HEK293 (cell line): ENCODE measurements around the gene HOXC5.

Source experiments
- BCL11A ChIP-seq: fragments of 450-650 bp; formaldehyde crosslinking; IDR thresholded peaks from 2 replicates; pipeline ENCODE4 v1.5.1; 2016; ENCODE audit warnings: low read depth, missing biosample characterization, missing genetic modification characterization
- BCL11B ChIP-seq: fragments of 450-650 bp; formaldehyde crosslinking; IDR thresholded peaks from 2 replicates; pipeline ENCODE4 v1.5.1; 2016; ENCODE audit warnings: low read depth, missing biosample characterization, missing genetic modification characterization
- ELK4 ChIP-seq: IDR thresholded peaks from 2 replicates; pipeline ENCODE4 v1.6.1; 2011; ENCODE audit warnings: mild to moderate bottlenecking, low read depth, low read length, borderline replicate concordance
- GFI1B ChIP-seq: fragments of 450-650 bp; formaldehyde crosslinking; IDR thresholded peaks from 2 replicates; pipeline ENCODE4 v1.5.1; 2016; ENCODE audit warnings: missing biosample characterization, missing genetic modification characterization
- GLI2 ChIP-seq: fragments of 450-650 bp; formaldehyde crosslinking; IDR thresholded peaks from 2 replicates; pipeline ENCODE4; 2017; ENCODE audit warnings: missing biosample characterization, missing genetic modification characterization, low read depth, borderline replicate concordance
- HIC1 ChIP-seq: fragments of 450-650 bp; formaldehyde crosslinking; IDR thresholded peaks from 2 replicates; pipeline ENCODE4 v1.5.1; 2016; ENCODE audit warnings: missing biosample characterization, missing genetic modification characterization
- HOXD13 ChIP-seq: sonication (generic); formaldehyde crosslinking; IDR thresholded peaks from 2 replicates; pipeline ENCODE4 v1.8.0; 2022; ENCODE audit warnings: missing genetic modification reagents, borderline replicate concordance
- KLF17 ChIP-seq: fragments of 450-650 bp; formaldehyde crosslinking; IDR thresholded peaks from 2 replicates; pipeline ENCODE4 v1.5.1; 2016; ENCODE audit warnings: missing biosample characterization, missing genetic modification characterization
- KLF9 ChIP-seq: fragments of 450-650 bp; formaldehyde crosslinking; IDR thresholded peaks from 2 replicates; pipeline ENCODE4 v1.5.1; 2016; ENCODE audit warnings: missing biosample characterization, missing genetic modification characterization, low read depth
- PBX3 ChIP-seq: sonication (generic); formaldehyde crosslinking; IDR thresholded peaks from 2 replicates; pipeline ENCODE4 v1.8.1; 2022; ENCODE audit warnings: mild to moderate bottlenecking, moderate library complexity, missing genetic modification reagents
- ZBTB44 ChIP-seq: fragments of 450-650 bp; IDR thresholded peaks from 2 replicates; pipeline ENCODE4 v1.5.1; 2018; ENCODE audit warnings: missing biosample characterization, mild to moderate bottlenecking, missing genetic modification characterization
- ZNF112 ChIP-seq: fragments of 450-650 bp; formaldehyde crosslinking; IDR thresholded peaks from 2 replicates; pipeline ENCODE4 v1.5.0; 2017; ENCODE audit warnings: missing biosample characterization, missing genetic modification characterization
- ZNF133 ChIP-seq: fragments of 450-650 bp; formaldehyde crosslinking; IDR thresholded peaks from 2 replicates; pipeline ENCODE4 v1.5.1; 2016; ENCODE audit warnings: missing biosample characterization, missing genetic modification characterization
- ZNF155 ChIP-seq: fragments of 450-650 bp; formaldehyde crosslinking; IDR thresholded peaks from 2 replicates; pipeline ENCODE4 v1.5.1; 2016; ENCODE audit warnings: missing biosample characterization, missing genetic modification characterization
- ZNF157 ChIP-seq: fragments of 450-650 bp; formaldehyde crosslinking; IDR thresholded peaks from 2 replicates; pipeline ENCODE4 v1.5.1; 2016; ENCODE audit warnings: missing biosample characterization, missing genetic modification characterization
- ZNF174 ChIP-seq: fragments of 450-650 bp; formaldehyde crosslinking; IDR thresholded peaks from 2 replicates; pipeline ENCODE4 v1.5.0; 2017; ENCODE audit warnings: missing biosample characterization, mild to moderate bottlenecking, missing genetic modification characterization
- ZNF175 ChIP-seq: fragments of 450-650 bp; formaldehyde crosslinking; IDR thresholded peaks from 2 replicates; pipeline ENCODE4 v1.5.1; 2016; ENCODE audit warnings: missing biosample characterization, missing genetic modification characterization
- ZNF335 ChIP-seq: fragments of 450-650 bp; formaldehyde crosslinking; conservative IDR thresholded peaks from 2 replicates; pipeline ENCODE4 v1.5.1; 2016; ENCODE audit warnings: missing biosample characterization, missing genetic modification characterization
- ZNF426 ChIP-seq: fragments of 450-650 bp; formaldehyde crosslinking; IDR thresholded peaks from 2 replicates; pipeline ENCODE4 v1.5.1; 2017; ENCODE audit warnings: missing biosample characterization, missing genetic modification characterization, mild to moderate bottlenecking, inconsistent platforms, moderate library complexity
- ZNF510 ChIP-seq: fragments of 450-650 bp; formaldehyde crosslinking; IDR thresholded peaks from 2 replicates; pipeline ENCODE4 v1.5.1; 2018; ENCODE audit warnings: mild to moderate bottlenecking, missing genetic modification characterization, missing biosample characterization; ENCODE audit not compliant: insufficient replicate concordance
- ZNF514 ChIP-seq: fragments of 450-650 bp; formaldehyde crosslinking; IDR thresholded peaks from 2 replicates; pipeline ENCODE4 v1.5.1; 2016; ENCODE audit warnings: missing biosample characterization, missing genetic modification characterization
- ZNF530 ChIP-seq: fragments of 450-650 bp; formaldehyde crosslinking; IDR thresholded peaks from 2 replicates; pipeline ENCODE4 v1.5.1; 2016; ENCODE audit warnings: low read depth, missing biosample characterization, missing genetic modification characterization
- ZNF585B ChIP-seq: fragments of 450-650 bp; formaldehyde crosslinking; IDR thresholded peaks from 2 replicates; pipeline ENCODE4 v1.5.1; 2016; ENCODE audit warnings: missing biosample characterization, missing genetic modification characterization
- ZNF623 ChIP-seq: fragments of 450-650 bp; formaldehyde crosslinking; IDR thresholded peaks from 2 replicates; pipeline ENCODE4 v1.5.1; 2016; ENCODE audit warnings: missing biosample characterization, missing genetic modification characterization
- ZNF692 ChIP-seq: fragments of 450-650 bp; formaldehyde crosslinking; IDR thresholded peaks from 2 replicates; pipeline ENCODE4 v1.5.1; 2016; ENCODE audit warnings: missing biosample characterization, missing genetic modification characterization
- ZNF701 ChIP-seq: fragments of 450-650 bp; formaldehyde crosslinking; IDR thresholded peaks from 2 replicates; pipeline ENCODE4 v1.5.1; 2016; ENCODE audit warnings: missing biosample characterization, missing genetic modification characterization
- ZNF792 ChIP-seq: fragments of 450-650 bp; formaldehyde crosslinking; IDR thresholded peaks from 2 replicates; pipeline ENCODE4 v1.5.1; 2016; ENCODE audit warnings: missing biosample characterization, missing genetic modification characterization
- ZNF837 ChIP-seq: fragments of 450-650 bp; formaldehyde crosslinking; IDR thresholded peaks from 2 replicates; pipeline ENCODE4 v1.5.1; 2016; ENCODE audit warnings: missing biosample characterization, missing genetic modification characterization
- ZNF843 ChIP-seq: fragments of 450-650 bp; formaldehyde crosslinking; IDR thresholded peaks from 2 replicates; pipeline ENCODE4 v1.5.1; 2016; ENCODE audit warnings: missing biosample characterization, missing genetic modification characterization

HOXC5 gene

GRCh38 chr12:53995378-53996239 lies 37.2 kb upstream of the HOXC5 start (continued):
- peak; percentile 44 for TF ChIP-seq KLF9 (tag by site-specific recombination)
- TF ChIP-seq ZNF701 (tag by site-specific recombination): peak; percentile 55; the same call in 1 of the 2 replicates
- no peak for TF ChIP-seq ZNF112 (tag by site-specific recombination)
- no peak for TF ChIP-seq ZNF530 (tag by site-specific recombination)
- no peak for TF ChIP-seq ZNF174 (tag by site-specific recombination)
- peak; percentile 70; the same call in 1 of the 2 replicates for TF ChIP-seq KLF17 (tag by site-specific recombination)
- TF ChIP-seq ZNF133: no peak
- peak; percentile 70; the same call in 1 of the 2 replicates for TF ChIP-seq ZNF692 (tag by site-specific recombination)
- no peak for TF ChIP-seq ZNF792 (tag by site-specific recombination)
- TF ChIP-seq ZNF514: no peak
- no peak for TF ChIP-seq ZNF175 (tag by site-specific recombination)
- TF ChIP-seq ELK4: no peak; the same call in 1 of the 2 replicates
- 0 out of 2 replicates have a peak, but pooled peaks have one; percentile 21 for TF ChIP-seq BCL11B (tag by site-specific recombination)
- TF ChIP-seq ZNF335 (tag by site-specific recombination): peak; percentile 53
- TF ChIP-seq ZNF585B (tag by site-specific recombination): no peak
- TF ChIP-seq ZNF426 (tag by site-specific recombination): no peak
- TF ChIP-seq HIC1: no peak
- no peak for TF ChIP-seq ZNF510 (tag by site-specific recombination)
- TF ChIP-seq ZNF837 (tag by site-specific recombination): no peak
- TF ChIP-seq ZNF157 (tag by site-specific recombination): no peak
- no peak for TF ChIP-seq HOXD13
- peak; percentile 47 for TF ChIP-seq ZNF843 (tag by site-specific recombination)
- TF ChIP-seq PBX3: peak; percentile 50
- TF ChIP-seq ZNF623 (tag by site-specific recombination): no peak
- no peak for TF ChIP-seq GLI2
- no peak for TF ChIP-seq BCL11A (tag by site-specific recombination)
- no peak for TF ChIP-seq GFI1B
- no peak for TF ChIP-seq ZBTB44
- no peak for TF ChIP-seq ZNF155 (tag by site-specific recombination)
